ENCODE measurements around the gene HNF4A. TPM values are rescaled to one million over a fixed set of nuclear protein-coding genes. Genes with fewer than 3 reads are reported as not detected.

Gene HNF4A
- total RNA-seq, 2 experiments from 2014 or later: not detected

GRCh38 chr20:44423480-44423879 lies 68.0 kb downstream of the HNF4A start:
- Mint-ChIP-seq H3K36me3 (ENCODE audit: low read depth) (no peaks in the 10 kb centered on the region), H3K4me3 (no peak overlapping the region), H3K4me1 (ENCODE audit: low read depth) (no peaks in the 10 kb centered on the region), H3K27me3 (peaks cover 17% of the 10 kb centered on the region), H3K27ac (no peak overlapping the region), H3K9me3 (no peaks in the 10 kb centered on the region)
- DNase-seq (no peak), ATAC-seq (ENCODE audit: poor library complexity) (no peak)
- H3K9me3 ChIP-seq (ENCODE audit: control insufficient read depth in 1 of 2, insufficient read depth in 1 of 2, low read length in 2 of 2): no peaks in the 10 kb centered on the region
- H3K27ac ChIP-seq (ENCODE audit: low read depth in 1 of 2, low read length in 2 of 2): no peak overlapping the region
- CTCF ChIA-PET: no interaction called here
- no peak for TF ChIP-seq CTCF (IDR thresholded peaks at IDR 0.05)
- POLR2A ChIA-PET: no interaction called here
- H3K27me3 ChIP-seq (ENCODE audit: control insufficient read depth in 1 of 2, insufficient read depth in 2 of 2, low read length in 2 of 2): peaks cover 0 to 5% of the 10 kb centered on the region in 2 experiments
- H3K4me3 ChIP-seq (ENCODE audit: low read length): no peak overlapping the region
- intact Hi-C loops (cut with DNase I, micrococcal nuclease): no loop called here
- no peaks in the 10 kb centered on the region for H3K4me1 ChIP-seq (ENCODE audit: insufficient read depth, low read length)
- no peaks in the 10 kb centered on the region for H3K36me3 ChIP-seq (ENCODE audit: insufficient read depth, low read length)

- POLR2A ChIA-PET: no interaction called here
- Histone ChIP-seq H3K4me1 (ENCODE audit: insufficient read depth, low read length) (no peaks in the 10 kb centered on the region), H3K27ac (ENCODE audit: low read depth in 1 of 2, low read length in 2 of 2) (no peak overlapping the region), H3K4me3 (ENCODE audit: low read length) (no peak overlapping the region), H3K27me3 (ENCODE audit: control insufficient read depth in 1 of 2, insufficient read depth in 2 of 2, low read length in 2 of 2) (peaks cover 0 to 5% of the 10 kb centered on the region in 2 experiments), H3K9me3 (ENCODE audit: control insufficient read depth in 1 of 2, insufficient read depth in 1 of 2, low read length in 2 of 2) (no peaks in the 10 kb centered on the region), H3K36me3 (ENCODE audit: insufficient read depth, low read length) (no peaks in the 10 kb centered on the region)
- H3K9me3 Mint-ChIP-seq: no peaks in the 10 kb centered on the region
- DNase-seq (no peak), ATAC-seq (ENCODE audit: poor library complexity) (no peak)
- no peaks in the 10 kb centered on the region for H3K36me3 Mint-ChIP-seq (ENCODE audit: low read depth)
- intact Hi-C loops (cut with DNase I, micrococcal nuclease): no loop called here
- H3K4me3 Mint-ChIP-seq: no peak overlapping the region
- TF ChIP-seq CTCF (IDR thresholded peaks at IDR 0.05): no peak
- H3K27ac Mint-ChIP-seq: no peak overlapping the region
- H3K4me1 Mint-ChIP-seq (ENCODE audit: low read depth): no peaks in the 10 kb centered on the region
- peaks cover 17% of the 10 kb centered on the region for H3K27me3 Mint-ChIP-seq
- CTCF ChIA-PET: no interaction called here
Observed at GRCh38 chr20:44424039-44424495, 68.6 kb downstream of the HNF4A start.

- no peaks in the 10 kb centered on the region for H3K36me3 ChIP-seq (ENCODE audit: insufficient read depth, low read length)
- H3K27me3 ChIP-seq (ENCODE audit: control insufficient read depth in 1 of 2, insufficient read depth in 2 of 2, low read length in 2 of 2): peaks cover 0 to 5% of the 10 kb centered on the region in 2 experiments
- Mint-ChIP-seq H3K36me3 (ENCODE audit: low read depth) (no peaks in the 10 kb centered on the region), H3K4me1 (ENCODE audit: low read depth) (no peaks in the 10 kb centered on the region), H3K9me3 (no peaks in the 10 kb centered on the region), H3K27me3 (peaks cover 17% of the 10 kb centered on the region), H3K27ac (no peak overlapping the region), H3K4me3 (no peak overlapping the region)
- no peaks in the 10 kb centered on the region for H3K9me3 ChIP-seq (ENCODE audit: control insufficient read depth in 1 of 2, insufficient read depth in 1 of 2, low read length in 2 of 2)
- no peaks in the 10 kb centered on the region for H3K4me1 ChIP-seq (ENCODE audit: insufficient read depth, low read length)
- H3K27ac ChIP-seq (ENCODE audit: low read depth in 1 of 2, low read length in 2 of 2): no peak overlapping the region
- no peak for TF ChIP-seq CTCF (IDR thresholded peaks at IDR 0.05)
- H3K4me3 ChIP-seq (ENCODE audit: low read length): no peak overlapping the region
- intact Hi-C loops (cut with DNase I, micrococcal nuclease): no loop called here
- DNase-seq: no peak
- ChIA-PET POLR2A (no interaction called here), CTCF (no interaction called here)
- ATAC-seq (ENCODE audit: poor library complexity): no peak
Observed at GRCh38 chr20:44425923-44426322, 70.4 kb downstream of the HNF4A start.

Measured in CD4-positive, alpha-beta T cell (primary cell).